NCI-H2196 treated with DMSO at 0.1 percent for 48 hours (cell line): ENCODE results near the gene RNF40.

Experiments used
- DNase-seq: peaks from one replicate; lab custom pipeline; 2025; ENCODE audit not compliant: unreplicated experiment; lab: John Stamatoyannopoulos, UW

RNF40 gene

GRCh38 chr16:30761928-30762902 lies at the start of gene RNF40, which contains the start of gene CFAP119:
Gene RNF40, plus strand, starts transcription at chr16:30762322. Its CDS starts 224 bp downstream, at chr16:30762546.
Gene CFAP119, minus strand, starts transcription at chr16:30762062. Its CDS starts 314 bp downstream, at chr16:30761748.
- peak; percentile 94 for DNase-seq

- no peak for DNase-seq
These were observed 46.2 kb upstream of the RNF40 start for GRCh38 chr16:30715750-30716445.

- no peak for DNase-seq
These were observed 42.0 kb upstream of the RNF40 start for GRCh38 chr16:30720086-30720485.

GRCh38 chr16:30720694-30721093 lies 41.4 kb upstream of the RNF40 start:
- no peak for DNase-seq

GRCh38 chr16:30721167-30721566 lies 41.0 kb upstream of the RNF40 start:
- no peak for DNase-seq

GRCh38 chr16:30721606-30722005 lies 40.5 kb upstream of the RNF40 start:
- no peak for DNase-seq

- DNase-seq, result no peak
These were observed 39.7 kb upstream of the RNF40 start for GRCh38 chr16:30722443-30722842.

- DNase-seq, result no peak
These were observed 39.2 kb upstream of the RNF40 start for GRCh38 chr16:30722916-30723315.

- no peak for DNase-seq
These were observed 38.3 kb upstream of the RNF40 start for GRCh38 chr16:30723725-30724355.

GRCh38 chr16:30724641-30725417 lies 37.3 kb upstream of the RNF40 start:
- no peak for DNase-seq

- DNase-seq, result no peak
These were observed 36.7 kb upstream of the RNF40 start for GRCh38 chr16:30725418-30725792.

- DNase-seq, result no peak
These were observed 33.8 kb upstream of the RNF40 start for GRCh38 chr16:30728321-30728720.

GRCh38 chr16:30728899-30729672 lies 33.0 kb upstream of the RNF40 start:
- DNase-seq, result no peak

GRCh38 chr16:30731411-30731810 lies 30.7 kb upstream of the RNF40 start:
- no peak for DNase-seq

GRCh38 chr16:30736995-30737793 lies 24.9 kb upstream of the RNF40 start:
- DNase-seq, result no peak

GRCh38 chr16:30737794-30738648 lies 24.1 kb upstream of the RNF40 start:
- no peak for DNase-seq

GRCh38 chr16:30738984-30739951 lies 22.9 kb upstream of the RNF40 start:
- DNase-seq, result no peak
